Endothelial cell of umbilical vein (primary cell): ENCODE measurements around the gene THEM4. TPM values are rescaled to one million over a fixed set of nuclear protein-coding genes. Genes with fewer than 3 reads are reported as not detected.
"Not testable (repeated sequence)": the region's sequence is repeated elsewhere in the genome, so short reads cannot be mapped to it uniquely, and the experiment has no call there.

ENCODE experiments used
- BruUV-seq: library from RNA; stranded (reverse); fragments of 400-500 nt; replicated peaks from 2 replicates; lab custom pipeline; 2021; lab: Mats Ljungman, UMichigan
- CTCF ChIA-PET: fragments of 300-600, 350-600 bp; sonication (Branson Sonifier 250); formaldehyde crosslinking; loops from one replicate; lab custom pipeline; 2021; ENCODE audit warnings: antibody characterized with exemption, inconsistent platforms; lab: Charles Lee
- POLR2A ChIA-PET: fragments of 300-600, 350-600 bp; sonication (Branson Sonifier 250); formaldehyde crosslinking; loops from one replicate; lab custom pipeline; 2021; ENCODE audit warnings: antibody characterized with exemption, inconsistent platforms; lab: Charles Lee
- DNase-seq: peaks from one replicate; pipeline ENCODE4 v3.0.0-alpha.2; 2011; ENCODE audit warnings: low read depth, low spot score
- FAIRE-seq: peaks from 2 replicates; lab custom pipeline; 2011; peaks lifted over from hg19 to GRCh38; lab: Jason Lieb, UNC
- H2AFZ ChIP-seq: 2 replicates; pipeline ENCODE4 v1.6.0; 2012; ENCODE audit warnings: low read depth, low read length, control low read depth, inconsistent platforms
- H3K27ac ChIP-seq: 2 replicates; pipeline ENCODE4 v1.5.1; 2011; ENCODE audit warnings: low read depth, mild to moderate bottlenecking, control low read depth, low read length, moderate library complexity; ENCODE audit not compliant: insufficient read depth
- H3K27me3 ChIP-seq, 2 experiments: 2 replicates each; pipeline versions ENCODE4 v1.6.0 to v1.6.1; 2011; ENCODE audit warnings: low read length in 2 of 2, mixed read lengths in 1 of 2; ENCODE audit not compliant: control insufficient read depth in 2 of 2, insufficient read depth in 2 of 2
- H3K36me3 ChIP-seq, 2 experiments: 2 replicates in 1 of 2; 3 replicates in 1 of 2; pipeline ENCODE4 v1.5.1; 2011; ENCODE audit warnings: low read length in 2 of 2, mild to moderate bottlenecking in 1 of 2, moderate library complexity in 1 of 2; ENCODE audit not compliant: control insufficient read depth in 2 of 2, insufficient read depth in 2 of 2; ENCODE audit errors: extremely low read depth in 1 of 2
- H3K4me1 ChIP-seq: 3 replicates; pipeline ENCODE4 v1.5.1; 2011; ENCODE audit warnings: mild to moderate bottlenecking, low read length; ENCODE audit not compliant: control insufficient read depth, insufficient read depth; ENCODE audit errors: extremely low read depth
- H3K4me2 ChIP-seq: 2 replicates; pipeline ENCODE4 v1.6.1; 2011; ENCODE audit warnings: low read length, control low read depth, mixed read lengths; ENCODE audit not compliant: insufficient read depth
- H3K4me3 ChIP-seq, 3 experiments: fragments of 200-600 bp in 1 of 3; sonication (generic), shearing (Covaris generic) in 1 of 3; replicated peaks in 1 of 3; 2 replicates each; pipeline ENCODE4 v1.5.1; 2011 to 2016; ENCODE audit warnings: control low read depth in 3 of 3, low read length in 3 of 3, mild to moderate bottlenecking in 2 of 3, inconsistent platforms in 1 of 3, low read depth in 1 of 3, moderate library complexity in 1 of 3; ENCODE audit not compliant: insufficient read depth in 1 of 3
- H3K79me2 ChIP-seq: 2 replicates; pipeline ENCODE4 v1.6.0; 2012; ENCODE audit warnings: low read length, inconsistent platforms; ENCODE audit not compliant: control insufficient read depth, insufficient read depth
- H3K9ac ChIP-seq: replicated peaks from 2 replicates; pipeline ENCODE3; 2011; ENCODE audit warnings: low read length, control low read depth; ENCODE audit not compliant: insufficient read depth; ENCODE audit errors: extremely low read depth
- H3K9me1 ChIP-seq: replicated peaks from 3 replicates; pipeline ENCODE4 v1.6.0; 2011; ENCODE audit warnings: mild to moderate bottlenecking, low read length; ENCODE audit not compliant: control insufficient read depth, insufficient read depth; ENCODE audit errors: extremely low read depth
- H3K9me3 ChIP-seq: replicated peaks from 2 replicates; pipeline ENCODE4 v1.5.1; 2012; ENCODE audit warnings: low read length, inconsistent platforms; ENCODE audit not compliant: control insufficient read depth, insufficient read depth
- H4K20me1 ChIP-seq: replicated peaks from 2 replicates; pipeline ENCODE3; 2011; ENCODE audit warnings: mild to moderate bottlenecking, low read length; ENCODE audit not compliant: control insufficient read depth, insufficient read depth; ENCODE audit errors: extremely low read depth
- EZH2 ChIP-seq: IDR thresholded peaks from 2 replicates; pipeline ENCODE4 v1.6.1; 2012; ENCODE audit warnings: borderline replicate concordance, low read depth, mild to moderate bottlenecking, moderate library complexity, low read length, inconsistent platforms; ENCODE audit not compliant: severe bottlenecking
- FOS ChIP-seq: IDR thresholded peaks from 2 replicates; pipeline ENCODE4 v1.6.1; 2011; ENCODE audit warnings: mild to moderate bottlenecking, low read length, moderate library complexity, borderline replicate concordance; ENCODE audit not compliant: insufficient read depth
- GATA2 ChIP-seq: IDR thresholded peaks from 2 replicates; pipeline ENCODE4 v1.7.0; 2011; ENCODE audit warnings: low read depth, mild to moderate bottlenecking, moderate library complexity, mixed read lengths, low read length; ENCODE audit not compliant: insufficient read length, insufficient read depth
- JUN ChIP-seq: IDR thresholded peaks from 2 replicates; pipeline ENCODE4 v1.6.1; 2011; ENCODE audit warnings: borderline replicate concordance, low read depth; ENCODE audit not compliant: insufficient read length, insufficient read depth
- MYC ChIP-seq: IDR thresholded peaks from one replicate; pipeline ENCODE4 v1.6.1; 2011; ENCODE audit warnings: mild to moderate bottlenecking, low read depth, low read length
- POLR2A ChIP-seq: IDR thresholded peaks from 2 replicates; pipeline ENCODE4 v1.6.1; 2012; ENCODE audit warnings: low read depth, mild to moderate bottlenecking, control low read depth, low read length
- POLR2AphosphoS5 ChIP-seq: IDR thresholded peaks from 2 replicates; pipeline ENCODE4 v1.6.1; 2012; ENCODE audit warnings: low read depth, mild to moderate bottlenecking, control low read depth, low read length, moderate library complexity; ENCODE audit not compliant: insufficient read depth
- dilution Hi-C: fragments of 300-500 bp; cut with MboI; formaldehyde crosslinking; loops from one replicate; pipeline ENCODE4 v1.15.0; 2019; ENCODE audit warnings: low sequenced_read_pairs; ENCODE audit not compliant: extremely low pct_ligation_motif_present
- intact Hi-C: fragments of 100-400 bp; cut with micrococcal nuclease; formaldehyde crosslinking; loops from one replicate; pipeline ENCODE4 v1.10.0; 2022
- polyA plus RNA-seq, 4 experiments: library from polyadenylated mRNA; depleted of rRNA in 3 of 4; stranded (reverse) in 3 of 4; unstranded in 1 of 4; fragments of >200 nt; gene quantifications; 2 replicates each; pipeline versions ENCODE4 v1.2.1 to v1.2.3, GENCODE V29; 2011 to 2012; ENCODE audit warnings: missing spikeins in 1 of 4
- total RNA-seq: library from RNA; stranded (reverse); gene quantifications from 2 replicates; pipeline ENCODE4 v1.2.3, GENCODE V29; 2021
- TF ChIP-seq, protein P1 (sequence below), 2 donors: IDR thresholded peaks; 1 replicate in 1 of 2; 2 replicates in 1 of 2; pipeline ENCODE4 v1.5.1; 2011; ENCODE audit warnings: low read length in 2 of 2, mild to moderate bottlenecking in 2 of 2, moderate library complexity in 2 of 2, control low read depth in 1 of 2, inconsistent platforms in 1 of 2, low read depth in 1 of 2; ENCODE audit not compliant: insufficient read depth in 1 of 2; ENCODE audit errors: extremely low read depth in 1 of 2
- TF ChIP-seq, protein P2 (sequence below): IDR thresholded peaks from 2 replicates; pipeline ENCODE4 v1.6.1; 2011; ENCODE audit not compliant: insufficient read depth, insufficient read length

The THEM4 gene
- total and polyA plus RNA-seq, 2 donors (not counting 3 experiments of a cell fraction or from before 2014, with no cell fraction given) = 22.3 to 24.9 TPM

DNA sequence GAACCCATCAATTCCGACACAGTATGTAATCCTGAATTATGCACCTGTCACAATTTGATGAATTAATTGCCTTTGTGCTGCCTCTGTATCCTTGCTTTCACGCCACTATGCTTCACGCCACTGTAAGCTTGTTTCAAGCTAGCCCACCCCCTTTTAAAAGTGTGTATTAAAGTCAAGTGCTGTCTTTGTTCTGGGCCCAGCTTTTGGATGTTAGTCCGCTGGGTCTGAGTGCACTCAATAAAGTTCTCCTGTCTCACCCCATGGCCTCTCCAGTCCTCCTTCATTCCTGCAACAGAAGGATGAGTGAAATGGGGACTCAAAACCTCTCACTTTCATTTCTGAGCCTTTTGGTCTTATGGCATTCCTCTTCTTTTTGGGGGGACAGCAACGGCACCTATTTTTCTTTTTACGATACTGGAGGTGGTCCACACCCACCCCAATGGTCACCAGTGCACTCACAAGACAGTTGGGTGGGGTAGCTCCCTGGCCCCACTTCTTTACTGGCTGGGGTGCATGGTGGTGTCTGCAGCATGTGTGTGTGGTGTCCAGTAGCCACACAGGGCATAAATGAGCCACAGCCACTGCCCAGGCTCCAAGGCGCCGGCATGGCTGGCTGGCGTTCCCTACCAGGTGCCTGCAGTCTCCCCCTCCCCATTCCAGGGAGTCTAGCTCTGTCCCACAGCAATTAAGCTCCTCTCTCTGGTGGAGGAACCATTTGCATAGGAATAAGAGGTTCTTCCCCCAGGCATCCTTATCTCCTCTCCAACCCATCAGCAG is 1.8 kb downstream of the THEM4 start:
- dilution Hi-C loops = loop anchor here (25.0 kb wide), 1 partner anchor 105 kb away; no protein-coding TSS in a partner anchor
- H3K27ac ChIP-seq = no peak overlapping the region
- no peaks in the 10 kb centered on the region for H3K27me3 ChIP-seq
- no peaks in the 10 kb centered on the region for H3K36me3 ChIP-seq
- DNase-seq (no peak), FAIRE-seq (no peak)
- no peak overlapping the region for H3K4me2 ChIP-seq
- CTCF ChIA-PET = interaction anchor here (1.0 to 2.6 kb wide), 4 partner anchors 8 to 91 kb away, joined by 3 to 17 read pairs (median 6); partner anchors contain the start of gene S100A10
- no peak overlapping the region for H3K9ac ChIP-seq
- intact Hi-C loops = loop anchor here (5.0 kb wide), 1 partner anchor 60 kb away; no protein-coding TSS in a partner anchor
- no peak overlapping the region for H2AFZ ChIP-seq
- H4K20me1 ChIP-seq = no peaks in the 10 kb centered on the region
- H3K79me2 ChIP-seq = peaks cover 27% of the 10 kb centered on the region
- H3K4me3 ChIP-seq = no peak overlapping the region
- no TSS peak for BruUV-seq
- no peaks in the 10 kb centered on the region for H3K9me3 ChIP-seq
- TF ChIP-seq JUN (no peak), GATA2 (no peak), POLR2A (no peak), MYC (no peak), FOS (no peak), POLR2AphosphoS5 (no peak), EZH2 (no peak)
- TF ChIP-seq, protein P1, sequence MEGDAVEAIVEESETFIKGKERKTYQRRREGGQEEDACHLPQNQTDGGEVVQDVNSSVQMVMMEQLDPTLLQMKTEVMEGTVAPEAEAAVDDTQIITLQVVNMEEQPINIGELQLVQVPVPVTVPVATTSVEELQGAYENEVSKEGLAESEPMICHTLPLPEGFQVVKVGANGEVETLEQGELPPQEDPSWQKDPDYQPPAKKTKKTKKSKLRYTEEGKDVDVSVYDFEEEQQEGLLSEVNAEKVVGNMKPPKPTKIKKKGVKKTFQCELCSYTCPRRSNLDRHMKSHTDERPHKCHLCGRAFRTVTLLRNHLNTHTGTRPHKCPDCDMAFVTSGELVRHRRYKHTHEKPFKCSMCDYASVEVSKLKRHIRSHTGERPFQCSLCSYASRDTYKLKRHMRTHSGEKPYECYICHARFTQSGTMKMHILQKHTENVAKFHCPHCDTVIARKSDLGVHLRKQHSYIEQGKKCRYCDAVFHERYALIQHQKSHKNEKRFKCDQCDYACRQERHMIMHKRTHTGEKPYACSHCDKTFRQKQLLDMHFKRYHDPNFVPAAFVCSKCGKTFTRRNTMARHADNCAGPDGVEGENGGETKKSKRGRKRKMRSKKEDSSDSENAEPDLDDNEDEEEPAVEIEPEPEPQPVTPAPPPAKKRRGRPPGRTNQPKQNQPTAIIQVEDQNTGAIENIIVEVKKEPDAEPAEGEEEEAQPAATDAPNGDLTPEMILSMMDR (IDR thresholded peaks at IDR 0.05; ENCODE audit: extremely low read depth in 1 of 2, insufficient read depth in 1 of 2, low read depth in 1 of 2, low read length in 2 of 2) = no peak
- TF ChIP-seq, protein P2, sequence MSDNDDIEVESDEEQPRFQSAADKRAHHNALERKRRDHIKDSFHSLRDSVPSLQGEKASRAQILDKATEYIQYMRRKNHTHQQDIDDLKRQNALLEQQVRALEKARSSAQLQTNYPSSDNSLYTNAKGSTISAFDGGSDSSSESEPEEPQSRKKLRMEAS = no peak
- POLR2A ChIA-PET = interaction anchor here (0.7 kb wide), 1 partner anchor 8 kb away, joined by 4 read pairs; no protein-coding TSS in a partner anchor
- peaks cover 28% of the 10 kb centered on the region for H3K4me1 ChIP-seq
- H3K9me1 ChIP-seq = no peaks in the 10 kb centered on the region

DNA sequence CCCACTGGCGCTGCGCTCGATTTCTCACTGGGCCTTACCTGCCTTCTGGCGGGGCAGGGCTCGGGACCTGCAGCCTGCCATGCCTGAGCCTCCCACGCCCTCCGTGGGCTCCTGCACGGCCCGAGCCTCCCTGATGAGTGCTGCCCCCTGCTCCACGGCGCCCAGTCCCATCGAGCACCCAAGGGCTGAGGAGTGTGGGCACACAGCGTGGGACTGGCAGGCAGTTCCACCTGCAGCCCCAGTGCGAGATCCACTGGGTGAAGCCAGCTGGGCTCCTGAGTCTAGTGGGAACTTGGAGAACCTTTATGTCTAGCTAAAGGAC is 3.0 kb downstream of the THEM4 start:
- H3K4me1 ChIP-seq = peaks cover 28% of the 10 kb centered on the region
- dilution Hi-C loops = loop anchor here (25.0 kb wide), 1 partner anchor 106 kb away; no protein-coding TSS in a partner anchor
- H3K27ac ChIP-seq, H3K36me3 ChIP-seq, H2AFZ ChIP-seq, BruUV-seq, H3K27me3 ChIP-seq, CTCF ChIA-PET, DNase-seq, H4K20me1 ChIP-seq, H3K9ac ChIP-seq, H3K9me1 ChIP-seq, POLR2A ChIA-PET, H3K4me3 ChIP-seq, H3K4me2 ChIP-seq, FAIRE-seq, H3K9me3 ChIP-seq: not testable (repeated sequence)
- intact Hi-C loops = loop anchor here (5.0 kb wide), 1 partner anchor 59 kb away; no protein-coding TSS in a partner anchor
- peaks cover 36% of the 10 kb centered on the region for H3K79me2 ChIP-seq
